Mucosa of rectum (tissue), 2 donors: Measurements from ENCODE around the gene CBX3.
"Not testable (repeated sequence)": the region's sequence is repeated elsewhere in the genome, so short reads cannot be mapped to it uniquely, and the experiment has no call there.

Experiments
- H3K27ac ChIP-seq, 2 donors: one replicate each; pipeline ENCODE4 v1.7.0; 2013; ENCODE audit warnings: inconsistent platforms in 2 of 2, low read depth in 2 of 2, low read length in 2 of 2
- H3K27me3 ChIP-seq, 2 donors: one replicate each; pipeline ENCODE4 v1.7.0; 2013; ENCODE audit warnings: low read length in 2 of 2; ENCODE audit not compliant: control insufficient read depth in 2 of 2, insufficient read depth in 2 of 2
- H3K36me3 ChIP-seq, 2 donors: one replicate each; pipeline ENCODE4 v1.7.0; 2013; ENCODE audit warnings: low read length in 2 of 2; ENCODE audit not compliant: control insufficient read depth in 2 of 2, insufficient read depth in 2 of 2
- H3K4me1 ChIP-seq, 2 donors: one replicate each; pipeline ENCODE4 v1.7.0; 2013; ENCODE audit warnings: low read length in 2 of 2, mild to moderate bottlenecking in 1 of 2; ENCODE audit not compliant: control insufficient read depth in 2 of 2, insufficient read depth in 2 of 2
- H3K4me3 ChIP-seq, 2 donors: one replicate each; pipeline ENCODE4 v1.7.0; 2013; ENCODE audit warnings: low read length in 2 of 2
- H3K9ac ChIP-seq, 2 donors: one replicate each; pipeline ENCODE4 v1.7.0; 2013; ENCODE audit warnings: low read length in 2 of 2, low read depth in 1 of 2, mild to moderate bottlenecking in 1 of 2
- H3K9me3 ChIP-seq, 2 donors: one replicate each; pipeline ENCODE4 v1.7.0; 2013; ENCODE audit warnings: low read length in 2 of 2; ENCODE audit not compliant: control insufficient read depth in 2 of 2
- donor health status: healthy.
- donor health status: Normal muscosa, but diverticular disease.

The CBX3 gene

DNA sequence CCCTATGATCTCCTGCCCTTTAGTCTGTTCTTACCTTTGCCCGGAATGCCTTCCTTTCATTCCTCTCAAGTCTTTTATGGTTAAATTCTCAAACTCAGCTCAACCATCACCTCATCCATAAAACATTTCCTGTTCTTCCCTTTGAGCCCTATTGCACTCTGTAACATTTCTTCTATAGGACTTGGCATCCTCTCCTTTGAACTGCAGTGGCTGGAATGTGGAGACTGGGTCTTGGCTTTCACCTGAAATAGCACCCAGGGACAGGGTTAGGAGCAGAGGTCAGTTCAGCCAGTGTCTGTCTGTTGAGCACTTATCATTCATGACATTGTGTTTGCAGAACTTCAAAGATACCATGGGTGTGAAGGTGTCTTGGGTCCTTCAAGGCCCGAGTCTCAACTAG is 42.3 kb upstream of the CBX3 start:
- Histone ChIP-seq H3K27me3 (no peaks in the 10 kb centered on the region), H3K9me3 (no peaks in the 10 kb centered on the region), H3K36me3 (no peaks in the 10 kb centered on the region), H3K4me3 (no peak overlapping the region), H3K9ac (no peak overlapping the region), H3K27ac (no peak overlapping the region), H3K4me1 (peaks cover 17 to 29% of the 10 kb centered on the region in 2 donors)

DNA sequence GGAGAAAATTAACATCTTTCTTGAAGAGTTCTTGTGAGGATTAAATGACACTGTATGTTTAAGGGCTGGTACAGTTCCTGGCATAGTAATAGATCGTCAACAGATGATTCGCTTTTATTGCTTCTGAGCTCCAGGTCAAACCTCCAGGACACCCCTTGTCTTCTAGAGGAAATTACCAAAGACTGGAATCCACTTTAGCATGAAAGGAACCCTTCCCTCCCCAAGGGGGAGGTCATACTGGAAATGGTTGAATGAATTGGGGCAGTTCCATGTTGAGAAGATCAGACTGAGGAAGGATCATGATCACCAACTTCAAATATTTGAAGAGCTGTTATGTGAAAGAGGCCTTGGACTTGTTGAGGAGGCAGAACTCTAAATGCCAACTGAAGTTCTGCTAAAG is 40.6 kb upstream of the CBX3 start:
- Histone ChIP-seq H3K4me3 (no peak overlapping the region), H3K9ac (no peak overlapping the region), H3K27me3 (no peaks in the 10 kb centered on the region), H3K4me1 (peaks cover 8 to 28% of the 10 kb centered on the region in 2 donors), H3K36me3 (no peaks in the 10 kb centered on the region), H3K9me3 (no peaks in the 10 kb centered on the region), H3K27ac (no peak overlapping the region)

DNA sequence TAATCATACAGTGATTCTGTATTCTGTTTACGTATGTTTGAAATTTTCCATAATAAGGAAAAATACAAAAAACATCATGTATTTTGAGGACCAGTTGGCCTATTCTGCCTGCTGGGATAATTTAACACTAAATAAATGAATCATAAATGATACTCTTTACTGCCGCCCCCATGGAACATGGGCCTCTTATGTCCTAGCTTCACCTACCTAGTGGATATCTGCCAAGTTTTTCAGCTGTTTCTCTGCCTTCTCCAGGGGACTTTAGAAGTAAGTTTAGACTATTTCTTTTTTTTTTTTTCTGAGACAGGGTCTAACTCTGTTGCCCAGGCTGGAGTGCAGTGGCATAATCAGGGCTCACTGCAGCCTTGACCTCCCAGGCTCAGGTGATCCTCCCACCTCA is 39.1 kb upstream of the CBX3 start:
- Histone ChIP-seq H3K4me1 (peaks cover 14 to 31% of the 10 kb centered on the region in 2 donors), H3K27me3 (no peaks in the 10 kb centered on the region), H3K36me3 (no peaks in the 10 kb centered on the region), H3K4me3 (no peak overlapping the region), H3K9ac (no peak overlapping the region), H3K27ac (no peak overlapping the region), H3K9me3 (no peaks in the 10 kb centered on the region)

DNA sequence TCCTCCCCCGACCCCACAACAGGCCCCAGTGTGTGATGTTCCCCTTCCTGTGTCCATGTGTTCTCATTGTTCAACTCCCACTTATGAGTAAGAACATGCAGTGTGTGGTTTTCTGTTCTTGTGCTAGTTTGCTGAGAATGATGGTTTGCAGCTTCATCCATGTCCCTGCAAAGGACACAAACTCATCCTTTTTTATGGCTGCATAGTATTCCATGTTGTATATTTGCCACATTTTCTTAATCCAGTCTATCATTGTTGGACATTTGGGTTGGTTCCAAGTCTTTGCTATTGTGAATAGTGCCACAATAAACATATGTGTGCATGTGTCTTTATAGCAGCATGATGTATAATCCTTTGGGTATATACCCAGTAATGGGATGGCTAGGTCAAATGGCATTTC is 37.7 kb upstream of the CBX3 start:
- H3K9me3 ChIP-seq, H3K27ac ChIP-seq, H3K4me3 ChIP-seq, H3K9ac ChIP-seq, H3K27me3 ChIP-seq, H3K36me3 ChIP-seq: not testable (repeated sequence)
- H3K4me1 ChIP-seq = peaks cover 12 to 20% of the 10 kb centered on the region in 2 donors

DNA sequence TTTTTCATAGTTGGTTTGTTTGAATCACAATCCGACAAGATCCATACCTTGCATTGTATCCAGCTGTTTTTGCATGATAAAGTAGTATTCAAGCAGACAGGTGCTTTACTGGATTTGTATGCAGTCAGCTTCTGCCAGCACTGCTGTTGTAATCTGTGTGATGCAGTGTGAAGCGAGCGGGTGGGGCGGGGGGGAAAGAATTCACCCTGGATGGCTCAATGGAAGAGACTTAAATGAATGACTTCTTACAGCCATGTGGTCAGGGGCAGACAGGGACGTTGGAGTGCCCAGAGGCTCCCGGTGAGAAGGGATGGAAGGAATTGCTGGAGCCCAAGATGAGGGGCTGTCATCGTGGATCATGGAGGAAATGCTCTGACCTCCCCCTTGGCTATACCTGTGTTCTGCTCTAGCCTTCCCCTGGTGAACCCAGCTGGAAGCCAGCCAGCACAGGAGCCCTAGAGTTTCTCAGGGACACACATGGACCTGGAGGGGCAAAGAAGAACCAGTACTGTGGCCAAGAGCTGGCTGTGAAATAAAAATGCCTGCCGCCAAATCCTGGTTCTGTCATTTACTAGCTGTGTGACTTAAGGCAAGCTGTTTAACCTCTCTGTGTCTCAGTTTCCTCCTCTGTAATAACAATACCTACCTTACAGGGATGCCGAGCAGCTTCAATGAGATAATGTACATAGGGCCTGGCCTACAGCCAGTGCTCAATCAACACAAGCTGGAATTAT is 35.4 kb upstream of the CBX3 start:
- Histone ChIP-seq H3K4me1 (peaks cover 8 to 9% of the 10 kb centered on the region in 2 donors), H3K27ac (no peak overlapping the region), H3K27me3 (no peaks in the 10 kb centered on the region), H3K36me3 (peaks cover 0 to 2% of the 10 kb centered on the region in 2 donors), H3K4me3 (no peak overlapping the region), H3K9ac (no peak overlapping the region), H3K9me3 (no peaks in the 10 kb centered on the region)

DNA sequence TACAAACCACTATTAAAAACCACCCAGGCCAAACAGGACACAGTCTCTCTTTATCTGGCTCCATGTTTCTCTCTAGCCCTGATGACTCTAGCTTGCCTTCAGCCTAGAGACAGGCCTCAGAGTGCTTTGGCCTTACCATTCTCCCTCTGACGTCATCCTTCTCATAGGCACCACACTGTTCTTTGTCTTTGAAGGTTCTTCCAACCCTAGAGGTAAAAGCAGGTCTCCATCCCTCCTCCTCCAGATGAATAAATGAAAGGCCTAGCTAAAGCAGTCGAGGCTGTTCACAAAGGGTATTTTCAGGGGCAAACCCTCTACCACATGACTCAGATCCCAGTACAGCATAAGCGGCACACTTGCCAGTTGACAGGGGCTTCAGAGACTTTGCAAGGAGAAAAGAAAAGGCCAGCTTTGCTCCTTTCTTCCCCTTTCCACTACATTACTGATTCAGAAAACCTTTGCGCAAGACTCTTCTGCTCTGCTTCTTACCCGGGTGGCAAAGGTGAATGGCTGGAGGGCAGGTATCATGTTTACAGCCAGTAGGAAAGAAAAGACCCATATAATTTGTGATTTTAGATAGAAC is 34.8 kb upstream of the CBX3 start:
- no peak overlapping the region for H3K4me3 ChIP-seq
- no peaks in the 10 kb centered on the region for H3K9me3 ChIP-seq
- H3K27me3 ChIP-seq = no peaks in the 10 kb centered on the region
- H3K27ac ChIP-seq = peak overlapping the region in 1 of 2 donors; percentile 23
- H3K36me3 ChIP-seq = peaks cover 0 to 2% of the 10 kb centered on the region in 2 donors
- peaks cover 8 to 9% of the 10 kb centered on the region in 2 donors for H3K4me1 ChIP-seq
- peak overlapping the region in 1 of 2 donors; percentile 32 for H3K9ac ChIP-seq

DNA sequence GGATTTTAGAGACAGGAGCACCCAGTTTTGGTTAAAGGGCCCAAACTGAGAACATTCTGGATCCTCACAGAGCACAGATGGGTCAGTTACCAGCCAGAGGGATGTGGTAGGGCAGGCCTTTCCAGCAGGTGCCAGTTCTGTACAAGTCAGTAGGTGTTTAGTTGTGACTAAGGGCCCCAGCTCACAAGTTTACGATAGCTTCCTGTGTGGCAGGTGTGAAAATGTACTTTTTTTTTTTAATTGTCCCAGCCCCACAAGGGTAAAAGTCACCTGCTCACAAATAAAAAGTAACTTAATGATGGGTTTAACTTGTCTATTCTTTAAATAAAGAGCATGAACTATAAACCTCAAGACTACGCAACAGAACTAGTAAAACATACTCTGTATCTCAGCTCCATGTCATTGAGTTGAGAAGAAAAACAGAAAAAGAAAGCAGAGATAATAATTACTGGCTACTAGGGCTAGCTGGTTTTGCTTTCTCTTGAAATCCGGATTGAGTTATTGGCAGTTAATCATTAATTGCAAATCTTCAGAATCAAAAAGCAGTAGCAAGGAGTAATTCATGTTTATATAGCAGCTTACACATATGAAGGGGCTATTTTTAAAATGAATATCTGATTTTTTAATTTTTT is 34.1 kb upstream of the CBX3 start:
- no peak overlapping the region for H3K4me3 ChIP-seq
- peak overlapping the region in 1 of 2 donors; percentile 32 for H3K9ac ChIP-seq
- H3K9me3 ChIP-seq = no peaks in the 10 kb centered on the region
- H3K27ac ChIP-seq = peak overlapping the region in 1 of 2 donors; percentile 23
- H3K27me3 ChIP-seq = no peaks in the 10 kb centered on the region
- peaks cover 8 to 9% of the 10 kb centered on the region in 2 donors for H3K4me1 ChIP-seq
- peaks cover 0 to 2% of the 10 kb centered on the region in 2 donors for H3K36me3 ChIP-seq

DNA sequence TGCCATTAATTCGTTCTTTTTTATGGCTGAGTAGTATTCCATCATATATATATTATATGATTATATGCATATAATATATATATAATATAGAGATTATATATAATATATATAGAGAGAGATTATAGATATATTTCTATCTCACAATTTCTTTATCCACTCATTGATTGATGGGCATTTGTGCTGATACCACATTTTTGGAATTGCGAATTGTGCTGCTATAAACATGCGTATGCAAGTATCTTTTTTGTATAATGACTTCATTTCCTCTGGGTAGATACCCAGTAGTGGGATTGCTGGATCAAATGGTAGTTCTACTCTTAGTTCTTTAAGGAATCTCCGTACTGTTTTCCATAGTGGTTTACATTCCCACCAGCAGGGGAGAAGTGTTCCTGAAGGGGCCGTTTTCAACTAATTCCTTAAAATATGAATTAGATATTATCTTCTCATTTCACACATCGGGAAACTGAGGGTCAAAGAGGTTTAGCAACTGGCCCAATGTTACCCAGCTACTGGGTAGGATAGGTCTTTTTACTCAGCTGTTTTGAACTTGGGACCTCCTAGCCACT is 33.0 kb upstream of the CBX3 start:
- Histone ChIP-seq H3K4me3 (no peak overlapping the region), H3K9ac (no peak overlapping the region), H3K27ac (no peak overlapping the region), H3K27me3 (no peaks in the 10 kb centered on the region), H3K9me3 (no peaks in the 10 kb centered on the region), H3K4me1 (peaks cover 8 to 9% of the 10 kb centered on the region in 2 donors), H3K36me3 (peaks cover 0 to 2% of the 10 kb centered on the region in 2 donors)

DNA sequence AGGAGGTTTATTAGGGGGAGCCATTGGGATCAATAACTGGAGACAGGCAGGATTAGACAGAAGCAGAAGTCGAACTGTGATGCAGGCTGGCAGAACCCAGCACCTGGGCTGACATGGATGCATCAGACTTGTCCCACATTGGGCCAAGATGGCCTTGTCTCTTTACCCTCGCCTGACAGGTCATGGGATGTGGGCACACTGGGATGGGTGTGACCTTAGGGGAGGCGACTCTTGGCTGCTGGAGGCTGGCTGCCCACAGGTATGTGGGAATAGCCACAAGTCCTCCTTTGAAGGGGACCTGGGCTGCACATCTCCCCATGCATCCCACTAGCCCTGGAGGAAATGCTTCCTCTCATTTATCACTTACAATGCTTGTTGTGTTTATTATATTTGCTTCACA is 32.3 kb upstream of the CBX3 start:
- Histone ChIP-seq H3K9ac (no peak overlapping the region), H3K4me1 (peaks cover 8 to 9% of the 10 kb centered on the region in 2 donors), H3K9me3 (no peaks in the 10 kb centered on the region), H3K27me3 (no peaks in the 10 kb centered on the region), H3K27ac (no peak overlapping the region), H3K36me3 (peaks cover 0 to 2% of the 10 kb centered on the region in 2 donors), H3K4me3 (no peak overlapping the region)

DNA sequence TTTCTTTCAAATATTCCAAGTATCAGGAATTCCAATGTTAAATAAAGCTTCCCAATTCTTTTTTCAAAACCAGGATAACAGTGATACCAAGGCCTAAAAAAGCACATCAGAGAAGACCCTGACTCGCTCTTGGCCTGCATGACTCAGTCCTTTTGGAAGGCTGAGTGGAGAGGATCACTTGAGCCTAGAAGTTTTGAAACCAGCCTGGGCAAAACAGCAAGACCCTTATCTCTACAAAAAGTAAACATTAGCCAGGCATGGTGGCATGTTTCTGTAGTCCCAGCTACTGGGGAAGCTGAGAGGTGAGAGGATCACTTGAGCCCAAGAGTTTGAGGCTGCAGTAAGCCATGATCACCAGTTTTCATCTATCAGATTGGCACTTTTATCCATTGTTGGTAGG is 30.9 kb upstream of the CBX3 start:
- peaks cover 8 to 9% of the 10 kb centered on the region in 2 donors for H3K4me1 ChIP-seq
- peaks cover 0 to 2% of the 10 kb centered on the region in 2 donors for H3K36me3 ChIP-seq
- no peak overlapping the region for H3K27ac ChIP-seq
- no peak overlapping the region for H3K4me3 ChIP-seq
- no peaks in the 10 kb centered on the region for H3K9me3 ChIP-seq
- H3K27me3 ChIP-seq = no peaks in the 10 kb centered on the region
- H3K9ac ChIP-seq = no peak overlapping the region
